CD4-positive, alpha-beta T cell treated with Interleukin-4 for 4 hours (primary cell): Measurements from ENCODE around the gene MTHFSD.

Experiments
- DNase-seq: peaks from one replicate; pipeline ENCODE4 v3.0.0-alpha.2; 2020

The MTHFSD gene

GRCh38 chr16:86499889-86500707, 54.9 kb downstream of the MTHFSD start:
- DNase-seq = no peak

GRCh38 chr16:86499440-86499786, 55.6 kb downstream of the MTHFSD start:
- no peak for DNase-seq

GRCh38 chr16:86498671-86499439, 56.2 kb downstream of the MTHFSD start:
- no peak for DNase-seq

- no peak for DNase-seq
Measured at GRCh38 chr16:86498155-86498670, 56.8 kb downstream of the MTHFSD start.

GRCh38 chr16:86497551-86498021, 57.4 kb downstream of the MTHFSD start:
- DNase-seq = no peak

- no peak for DNase-seq
Measured at GRCh38 chr16:86496929-86497461, 58.0 kb downstream of the MTHFSD start.

GRCh38 chr16:86496262-86496928, 58.6 kb downstream of the MTHFSD start:
- DNase-seq = no peak

- no peak for DNase-seq
Measured at GRCh38 chr16:86495756-86496261, 59.2 kb downstream of the MTHFSD start.

GRCh38 chr16:86495357-86495701, 59.7 kb downstream of the MTHFSD start:
- no peak for DNase-seq

- DNase-seq = no peak
Measured at GRCh38 chr16:86494565-86495356, 60.3 kb downstream of the MTHFSD start.

GRCh38 chr16:86494039-86494564, 60.9 kb downstream of the MTHFSD start:
- no peak for DNase-seq

- DNase-seq = no peak
Measured at GRCh38 chr16:86492961-86493629, 61.9 kb downstream of the MTHFSD start.

- no peak for DNase-seq
Measured at GRCh38 chr16:86492267-86492960, 62.6 kb downstream of the MTHFSD start.

GRCh38 chr16:86491640-86492023, 63.4 kb downstream of the MTHFSD start:
- DNase-seq = no peak

- no peak for DNase-seq
Measured at GRCh38 chr16:86490859-86491639, 64.0 kb downstream of the MTHFSD start.

- no peak for DNase-seq
Measured at GRCh38 chr16:86485746-86486145, 69.3 kb downstream of the MTHFSD start.

- no peak for DNase-seq
Measured at GRCh38 chr16:86484240-86484639, 70.8 kb downstream of the MTHFSD start.

GRCh38 chr16:86481607-86482006, 73.4 kb downstream of the MTHFSD start:
- DNase-seq = no peak

GRCh38 chr16:86480444-86480843, 74.6 kb downstream of the MTHFSD start:
- DNase-seq = no peak
